Stimulated activated CD8-positive, alpha-beta memory T cell treated with anti-CD3 and anti-CD28 coated beads, Interleukin-12 subunit alpha, Interleukin-12 subunit beta, amount 100 ng/mL, for 1 hour (primary cell): ENCODE results near the gene TTC12.
"Not testable (repeated sequence)": the region's sequence is repeated elsewhere in the genome, so short reads cannot be mapped to it uniquely, and the experiment has no call there.

ENCODE experiments used
- DNase-seq: peaks from one replicate; pipeline ENCODE4 v3.0.0-alpha.2; 2020; ENCODE audit warnings: low read depth

TTC12 gene

DNA sequence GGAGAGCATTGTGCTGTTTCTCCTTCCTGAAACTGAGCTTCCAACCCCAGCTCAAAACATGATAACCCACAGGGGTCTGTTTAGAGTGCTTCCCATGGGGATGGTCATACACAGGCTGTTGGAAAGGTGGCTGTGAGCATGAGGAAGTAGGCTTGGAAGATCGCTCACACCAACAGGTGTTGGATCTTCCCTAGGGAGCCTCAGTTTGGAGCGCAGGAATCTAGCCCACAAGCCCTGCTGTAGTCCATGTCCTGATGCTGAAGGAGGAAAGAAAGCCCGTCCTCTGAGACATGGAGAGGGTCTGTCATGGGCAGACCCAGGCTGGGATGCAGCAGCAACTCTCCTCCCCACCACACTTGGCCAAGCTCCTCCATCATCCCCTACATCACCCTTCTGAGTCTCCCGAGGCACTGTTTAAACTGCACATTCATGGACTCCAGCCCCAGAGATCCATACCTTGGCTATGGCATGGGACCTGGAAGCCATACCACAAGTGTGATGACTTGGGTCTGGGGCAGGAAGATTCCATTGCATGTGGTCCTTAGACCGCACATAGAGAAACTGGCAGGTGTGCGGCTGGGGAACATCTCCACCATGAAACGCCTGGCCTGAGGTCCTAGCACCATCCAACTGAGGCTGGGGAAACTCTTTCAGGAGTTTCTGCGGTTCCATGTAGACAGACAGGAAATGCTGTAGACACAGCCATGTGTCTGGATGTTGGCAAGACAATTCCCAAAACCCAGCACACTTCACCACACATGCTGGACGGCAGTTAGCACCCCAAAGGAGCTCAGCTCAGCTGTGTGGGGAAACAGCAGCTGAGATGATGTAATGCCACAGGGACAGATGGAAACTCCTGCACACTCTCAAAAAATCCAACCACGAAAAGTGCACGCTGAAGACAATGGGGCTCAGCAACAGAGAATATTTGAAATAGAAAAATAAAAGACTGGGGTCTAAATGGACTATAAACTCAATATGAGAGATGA is 27.6 kb upstream of the TTC12 start:
- DNase-seq, result no peak

- no peak for DNase-seq
Measured at GRCh38 chr11:113287801-113288200, 26.6 kb upstream of the TTC12 start.

DNA sequence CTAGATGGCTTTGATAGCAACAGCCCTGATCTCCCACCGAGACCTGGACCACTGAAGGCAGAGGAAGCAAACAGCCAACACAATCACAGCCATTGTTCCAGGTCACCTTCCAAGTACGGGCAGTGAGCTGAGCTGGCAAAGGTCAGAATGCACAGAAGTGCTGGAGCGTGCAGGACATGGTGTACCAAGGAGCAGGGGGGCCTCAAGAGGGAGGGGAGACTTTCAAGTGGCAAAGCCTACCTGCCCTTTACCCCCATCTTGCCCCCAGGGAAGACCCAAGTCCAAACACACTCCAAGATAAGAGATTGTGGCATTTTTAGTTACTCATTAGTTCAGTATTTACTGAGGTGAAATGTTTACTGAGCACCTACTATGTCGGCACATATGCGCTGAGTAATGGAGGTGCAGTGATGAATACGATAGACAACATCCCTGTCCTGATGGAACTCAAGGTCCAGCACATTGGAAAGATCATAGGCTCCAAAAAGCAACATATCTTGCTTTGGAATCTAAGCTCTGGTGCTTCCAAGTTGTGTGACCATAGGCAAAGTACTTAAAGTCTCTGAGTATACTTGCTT is 26.0 kb upstream of the TTC12 start:
- no peak for DNase-seq

GRCh38 chr11:113289431-113290187 is 24.8 kb upstream of the TTC12 start:
- peak; percentile 39 for DNase-seq

DNA sequence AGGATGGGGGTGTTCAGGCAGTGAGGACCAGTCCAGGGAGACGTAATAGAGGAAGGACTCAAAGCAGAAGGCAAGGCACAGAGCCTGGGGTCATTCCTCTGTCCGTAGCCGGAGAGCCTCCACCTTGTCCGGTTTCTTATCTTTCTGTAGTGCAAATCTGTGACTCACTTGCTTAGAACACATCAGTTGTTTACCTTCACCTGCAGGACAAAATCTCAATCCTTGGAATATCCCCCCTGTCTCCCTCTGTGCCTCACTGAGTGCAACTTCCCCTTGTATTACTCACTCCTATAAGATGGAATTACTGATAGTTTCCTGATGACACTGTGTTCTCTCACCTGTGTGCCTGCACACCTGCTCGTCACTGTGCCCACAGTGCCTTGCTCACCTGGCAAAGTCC is 20.4 kb upstream of the TTC12 start:
- no peak for DNase-seq

DNA sequence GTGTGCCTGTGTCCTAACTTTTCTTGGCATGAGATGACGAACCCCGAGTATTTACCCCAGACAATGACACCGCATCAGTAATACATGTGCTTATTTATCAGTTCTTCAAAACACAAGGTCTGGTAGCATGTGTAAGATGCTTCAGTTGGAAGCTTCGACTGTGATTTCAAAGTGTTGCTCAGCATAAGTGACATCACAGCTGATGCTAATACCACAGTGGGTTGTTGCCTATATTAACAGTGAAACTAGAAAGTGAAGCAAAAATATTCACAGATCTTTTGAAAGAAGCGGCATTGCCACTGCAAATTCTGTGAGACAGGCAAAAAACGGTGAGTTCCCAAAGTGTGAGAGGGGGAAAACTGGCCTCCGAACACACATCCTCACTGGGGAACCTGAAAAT is 18.4 kb upstream of the TTC12 start:
- DNase-seq, result no peak

- DNase-seq, result no peak
Measured at GRCh38 chr11:113296447-113297205, 17.8 kb upstream of the TTC12 start.

GRCh38 chr11:113298496-113298895 is 15.9 kb upstream of the TTC12 start:
- not testable (repeated sequence) for DNase-seq

DNA sequence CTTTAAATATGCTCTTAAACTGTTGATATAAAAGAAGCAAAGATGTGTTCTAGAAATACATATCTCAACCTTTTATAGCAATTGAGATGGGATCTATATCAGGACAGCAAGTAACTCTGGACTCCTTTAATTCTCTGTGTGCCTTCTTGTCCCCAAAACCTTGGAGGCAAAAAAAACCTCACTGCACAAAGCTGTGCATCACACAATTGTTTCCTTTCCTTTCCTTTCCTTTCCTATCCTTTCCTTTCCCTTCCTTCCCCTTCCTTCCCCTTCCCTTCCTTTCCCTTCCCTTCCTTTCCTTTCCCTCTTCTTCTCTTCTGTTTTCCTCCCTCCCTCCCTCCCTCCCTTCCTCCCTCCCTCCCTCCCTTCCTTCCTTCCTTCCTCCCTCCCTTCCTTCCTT is 9.5 kb upstream of the TTC12 start:
- DNase-seq, result no peak

- DNase-seq, result peak; percentile 45
Measured at GRCh38 chr11:113305440-113306336, 8.7 kb upstream of the TTC12 start.

DNA sequence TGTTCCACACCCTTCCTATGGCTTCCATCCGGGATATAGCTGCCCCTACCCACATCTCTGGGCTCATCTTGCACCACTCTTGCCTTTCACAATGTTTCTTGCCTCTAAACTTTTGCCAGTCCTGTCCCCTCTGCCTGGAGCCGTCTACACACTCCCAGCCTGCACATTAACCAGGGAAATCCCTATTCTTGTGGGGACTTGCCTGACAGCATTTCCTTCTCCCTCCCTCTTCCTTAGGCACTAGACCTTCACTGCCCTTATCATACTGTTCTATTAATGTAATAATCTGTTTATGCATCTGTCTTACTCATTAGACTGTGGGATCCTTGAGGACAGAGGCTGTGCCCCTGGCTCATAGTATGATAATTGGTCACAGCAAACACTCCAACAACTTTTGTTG is 5.8 kb upstream of the TTC12 start:
- no peak for DNase-seq

DNA sequence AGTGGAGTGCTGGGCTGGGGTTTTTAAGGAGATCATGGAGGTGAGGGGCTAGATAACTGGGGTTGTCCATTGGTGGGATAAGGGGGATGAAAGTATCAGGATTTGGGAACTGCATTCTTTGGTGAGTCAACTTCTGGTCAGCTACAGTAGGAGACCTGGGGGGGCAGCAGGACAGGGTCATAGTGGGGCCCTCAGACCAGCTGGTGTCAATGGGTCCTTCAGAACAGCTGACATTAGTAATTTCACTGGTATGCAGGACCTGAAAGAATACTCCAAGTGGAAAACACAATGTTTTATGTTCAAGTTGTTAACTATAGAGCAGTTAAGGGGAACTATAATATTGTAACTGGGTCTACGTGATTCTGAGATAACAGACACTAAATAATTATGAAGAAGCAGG is 2.8 kb upstream of the TTC12 start:
- no peak for DNase-seq

- DNase-seq, result no peak
Measured at GRCh38 chr11:113313601-113314000, 782 bp upstream of the TTC12 start.

DNA sequence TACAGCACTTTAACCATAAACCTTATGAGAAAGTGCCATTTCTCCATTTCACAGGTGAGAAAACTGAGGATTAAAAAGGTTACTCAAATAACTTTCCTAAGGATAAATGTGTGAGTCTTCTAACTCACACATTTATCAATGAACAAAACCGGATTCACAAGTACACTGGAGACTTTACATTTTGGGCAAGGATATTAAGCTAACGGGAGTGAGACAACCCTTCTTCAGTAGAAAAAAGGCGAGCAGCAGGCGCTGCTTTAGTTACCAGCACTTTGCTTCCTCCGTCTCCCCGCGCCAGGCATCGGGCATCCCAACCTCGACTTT is 356 bp upstream of the TTC12 start:
- no peak for DNase-seq

GRCh38 chr11:113315811-113316210 is 1.4 kb downstream of the TTC12 start:
- DNase-seq, result no peak

DNA sequence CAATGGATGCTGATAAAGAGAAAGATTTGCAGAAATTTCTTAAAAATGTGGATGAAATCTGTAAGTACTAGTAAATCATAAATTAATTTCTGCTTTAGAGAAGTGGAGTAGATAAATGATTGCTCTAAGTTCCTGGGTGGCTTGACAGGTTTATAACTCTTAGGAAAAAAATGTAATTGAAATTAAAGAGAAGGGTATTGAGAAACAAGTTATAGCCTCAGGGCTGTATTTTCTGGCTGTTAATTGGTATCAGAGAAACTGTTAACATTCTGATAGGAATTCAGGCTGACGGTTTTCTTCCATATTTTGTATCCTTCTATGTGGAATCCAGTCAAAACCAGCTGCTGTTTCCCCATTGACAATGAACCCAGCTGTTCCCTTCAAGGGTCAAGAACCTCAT is 1.9 kb downstream of the TTC12 start:
- no peak for DNase-seq

DNA sequence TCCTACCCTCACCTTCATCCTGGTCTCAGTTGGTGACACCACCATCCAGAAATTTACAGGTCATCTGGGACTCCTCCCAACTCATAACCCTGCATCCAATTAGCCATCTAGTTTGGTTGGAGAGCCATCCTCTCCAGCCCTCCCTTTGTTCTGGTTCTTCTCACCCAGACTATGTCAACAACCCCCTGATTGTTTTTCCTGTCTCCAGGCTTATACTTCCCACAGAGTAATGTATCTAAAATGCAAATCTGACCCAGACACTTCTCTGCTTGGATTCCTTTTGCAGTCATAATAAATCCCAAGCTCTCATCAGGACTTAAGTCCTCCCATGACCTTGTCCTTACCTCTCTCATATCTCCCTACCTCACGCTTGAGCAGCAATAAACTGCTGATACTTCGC is 3.0 kb downstream of the TTC12 start:
- no peak for DNase-seq

- no peak for DNase-seq
Measured at GRCh38 chr11:113319085-113319484, 4.7 kb downstream of the TTC12 start.

GRCh38 chr11:113322158-113322557 is 7.8 kb downstream of the TTC12 start:
- no peak for DNase-seq

- no peak for DNase-seq
Measured at GRCh38 chr11:113324250-113324649, 9.9 kb downstream of the TTC12 start.

DNA sequence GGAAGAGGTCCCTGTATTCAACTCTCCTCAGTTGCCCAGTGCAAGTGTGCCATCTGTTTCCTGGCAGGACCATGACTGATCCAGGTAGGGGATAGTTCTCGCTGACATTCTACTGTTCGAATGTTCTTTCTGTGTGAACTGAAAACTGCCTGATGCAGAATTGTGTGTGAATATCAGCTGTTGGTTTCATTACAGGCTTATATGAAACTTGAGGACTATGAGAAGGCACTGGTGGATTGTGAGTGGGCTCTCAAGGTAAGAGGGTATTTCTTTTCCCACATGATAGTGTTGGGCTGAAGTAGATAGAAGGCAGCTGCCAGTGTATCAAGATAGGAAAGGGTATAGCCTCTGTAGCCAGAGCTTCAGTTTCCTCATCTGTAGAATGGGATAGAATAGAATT is 15.3 kb downstream of the TTC12 start:
- DNase-seq, result no peak
